Astrocyte of the hippocampus (primary cell): ENCODE data around the gene WFDC11.

ENCODE experiments used
- DNase-seq: peaks from one replicate; pipeline ENCODE4 v3.0.0; 2011; ENCODE audit warnings: low read depth, low spot score

WFDC11 gene

DNA sequence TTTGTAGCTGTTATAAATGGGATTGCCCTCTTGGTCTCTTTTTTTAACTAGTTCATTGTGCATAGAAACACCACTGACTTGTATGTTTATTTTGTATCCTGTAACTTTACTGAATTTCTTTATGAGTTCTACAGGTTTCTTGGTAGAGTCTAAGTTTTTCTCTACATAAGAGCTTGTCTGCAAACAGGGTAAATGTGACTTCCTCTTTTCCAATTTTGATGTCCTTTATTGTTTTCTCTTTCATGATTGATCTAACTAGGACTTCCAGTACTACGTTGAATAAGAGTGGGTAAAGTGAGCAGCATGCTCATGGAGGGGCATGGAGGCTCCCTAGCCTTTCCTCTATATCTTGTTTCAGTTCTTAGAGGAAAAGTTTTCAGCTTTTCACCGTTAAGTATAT is 43.5 kb downstream of the WFDC11 start:
- no peak for DNase-seq

DNA sequence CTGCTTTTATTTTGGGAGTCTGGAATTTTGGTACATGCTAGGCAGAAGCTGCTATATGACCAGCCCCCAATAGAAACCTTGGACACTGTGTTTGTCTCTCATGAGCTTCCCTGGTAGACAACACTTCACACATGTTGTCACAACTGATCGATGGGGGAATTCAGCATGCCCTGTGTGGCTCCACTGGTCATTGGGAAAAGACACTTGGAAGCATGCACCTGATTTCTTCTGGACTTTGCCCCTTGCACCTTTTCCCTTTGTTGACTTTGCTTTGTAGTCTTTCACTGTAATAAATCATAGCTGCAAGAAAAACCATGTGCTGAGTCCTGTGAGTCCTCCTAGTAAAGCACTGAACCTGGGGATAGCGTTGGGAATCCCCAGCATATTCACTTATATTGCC is 48.4 kb downstream of the WFDC11 start:
- DNase-seq, result no peak

DNA sequence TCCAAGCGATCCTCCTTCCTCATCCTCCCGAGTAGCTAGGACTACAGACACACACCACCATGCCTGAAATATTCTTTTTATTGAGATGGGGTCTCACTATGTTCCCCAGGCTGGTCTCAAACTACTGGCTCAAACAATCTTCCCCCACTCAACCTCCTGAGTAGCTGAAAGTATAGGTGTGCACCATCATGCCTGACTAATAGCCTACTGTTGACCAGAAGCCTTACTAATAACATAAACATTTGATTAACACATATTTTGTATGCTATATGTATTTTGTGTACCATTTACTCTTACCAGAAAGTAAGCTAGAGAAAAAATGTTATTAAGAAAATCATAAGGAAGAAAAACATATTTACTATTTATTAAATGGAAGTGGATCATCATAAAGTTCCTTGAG is 52.4 kb downstream of the WFDC11 start:
- DNase-seq, result no peak

- no peak for DNase-seq
Observed at GRCh38 chr20:45612314-45612713, 57.7 kb downstream of the WFDC11 start.

GRCh38 chr20:45611054-45611453 is 59.0 kb downstream of the WFDC11 start:
- DNase-seq, result no peak

- DNase-seq, result no peak
Observed at GRCh38 chr20:45607810-45608209, 62.2 kb downstream of the WFDC11 start.
